ENCODE data around the gene AOPEP. TPM values are rescaled to one million over a fixed set of nuclear protein-coding genes. Genes with fewer than 3 reads are reported as not detected.
"Not testable (repeated sequence)": the region's sequence is repeated elsewhere in the genome, so short reads cannot be mapped to it uniquely, and the experiment has no call there.

Gene AOPEP
- total RNA-seq, 1 experiment from 2014 or later: 89.5 TPM

DNA sequence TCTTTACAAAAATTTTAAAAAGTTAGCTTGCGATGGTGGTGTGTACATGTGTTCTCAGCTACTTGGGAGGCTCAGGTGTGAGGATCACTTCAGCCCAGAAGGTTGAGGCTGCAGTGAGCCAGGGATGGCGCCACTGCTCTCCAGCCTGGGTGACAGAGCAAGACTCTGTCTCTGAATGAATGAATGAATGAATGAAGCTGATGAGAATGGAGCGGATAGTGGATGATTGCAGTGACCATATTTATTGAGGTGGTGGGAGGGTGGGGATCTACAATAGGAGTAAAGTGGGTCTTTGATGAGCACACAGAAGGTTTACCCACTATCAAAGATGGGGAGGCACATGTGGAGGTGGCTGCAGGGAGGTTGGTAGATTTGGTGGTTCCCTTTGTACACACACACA lies 120.2 kb downstream of the AOPEP start:
- peak overlapping the region; percentile 73 for H3K27ac Mint-ChIP-seq (ENCODE audit: unreplicated experiment)
- no TSS peak for BruUV-seq (replicated peaks)
- peaks cover 8% of the 10 kb centered on the region for H3K36me3 Mint-ChIP-seq (ENCODE audit: insufficient read depth, unreplicated experiment)
- TF ChIP-seq, protein P1, sequence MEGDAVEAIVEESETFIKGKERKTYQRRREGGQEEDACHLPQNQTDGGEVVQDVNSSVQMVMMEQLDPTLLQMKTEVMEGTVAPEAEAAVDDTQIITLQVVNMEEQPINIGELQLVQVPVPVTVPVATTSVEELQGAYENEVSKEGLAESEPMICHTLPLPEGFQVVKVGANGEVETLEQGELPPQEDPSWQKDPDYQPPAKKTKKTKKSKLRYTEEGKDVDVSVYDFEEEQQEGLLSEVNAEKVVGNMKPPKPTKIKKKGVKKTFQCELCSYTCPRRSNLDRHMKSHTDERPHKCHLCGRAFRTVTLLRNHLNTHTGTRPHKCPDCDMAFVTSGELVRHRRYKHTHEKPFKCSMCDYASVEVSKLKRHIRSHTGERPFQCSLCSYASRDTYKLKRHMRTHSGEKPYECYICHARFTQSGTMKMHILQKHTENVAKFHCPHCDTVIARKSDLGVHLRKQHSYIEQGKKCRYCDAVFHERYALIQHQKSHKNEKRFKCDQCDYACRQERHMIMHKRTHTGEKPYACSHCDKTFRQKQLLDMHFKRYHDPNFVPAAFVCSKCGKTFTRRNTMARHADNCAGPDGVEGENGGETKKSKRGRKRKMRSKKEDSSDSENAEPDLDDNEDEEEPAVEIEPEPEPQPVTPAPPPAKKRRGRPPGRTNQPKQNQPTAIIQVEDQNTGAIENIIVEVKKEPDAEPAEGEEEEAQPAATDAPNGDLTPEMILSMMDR (IDR thresholded peaks at IDR 0.05; ENCODE audit: unreplicated experiment): no peak
- H3K27me3 Mint-ChIP-seq (ENCODE audit: unreplicated experiment): no peaks in the 10 kb centered on the region
- H3K4me3 Mint-ChIP-seq (ENCODE audit: low read depth, unreplicated experiment): no peak overlapping the region
- intact Hi-C loops (cut with micrococcal nuclease; ENCODE audit: unreplicated experiment): no loop called here
- DNase-seq: no peak
- H3K9me3 Mint-ChIP-seq (ENCODE audit: low read depth, unreplicated experiment): peaks cover 5% of the 10 kb centered on the region
- CTCF ChIA-PET: interaction anchor here (0.6 to 1.1 kb wide), 2 partner anchors 25 to 55 kb away, joined by 3 to 5 read pairs; no protein-coding TSS in a partner anchor
- H3K4me1 Mint-ChIP-seq (ENCODE audit: low read depth, unreplicated experiment): peaks cover 56% of the 10 kb centered on the region

DNA sequence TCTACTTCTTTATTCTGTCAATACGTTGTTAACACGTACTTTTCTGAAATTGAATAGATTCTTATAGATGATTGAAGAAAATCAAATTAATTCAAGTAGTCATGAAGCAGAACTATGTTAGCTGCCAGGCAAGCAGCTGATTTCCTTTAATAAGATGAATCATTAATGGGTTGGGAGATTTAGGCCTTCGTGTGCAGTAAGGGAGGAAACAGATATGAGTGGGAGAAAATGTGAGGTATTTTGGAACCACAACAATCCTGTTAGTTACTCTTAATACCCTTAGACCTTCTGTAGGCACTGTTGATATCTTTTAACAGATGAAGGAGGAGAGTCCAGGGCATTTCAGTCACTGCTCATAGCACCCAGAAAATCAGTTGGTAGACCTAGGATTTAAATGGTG lies 121.0 kb downstream of the AOPEP start:
- peaks cover 5% of the 10 kb centered on the region for H3K9me3 Mint-ChIP-seq (ENCODE audit: low read depth, unreplicated experiment)
- intact Hi-C loops (cut with micrococcal nuclease; ENCODE audit: unreplicated experiment): no loop called here
- H3K4me3 Mint-ChIP-seq (ENCODE audit: low read depth, unreplicated experiment): no peak overlapping the region
- DNase-seq: no peak
- BruUV-seq (replicated peaks): no TSS peak
- H3K36me3 Mint-ChIP-seq (ENCODE audit: insufficient read depth, unreplicated experiment): peaks cover 8% of the 10 kb centered on the region
- peaks cover 63% of the 10 kb centered on the region for H3K4me1 Mint-ChIP-seq (ENCODE audit: low read depth, unreplicated experiment)
- H3K27me3 Mint-ChIP-seq (ENCODE audit: unreplicated experiment): no peaks in the 10 kb centered on the region
- CTCF ChIA-PET: interaction anchor here (0.6 to 1.1 kb wide), 2 partner anchors 25 to 56 kb away, joined by 3 to 5 read pairs; no protein-coding TSS in a partner anchor
- peak overlapping the region; percentile 73 for H3K27ac Mint-ChIP-seq (ENCODE audit: unreplicated experiment)
- TF ChIP-seq, protein P1 (IDR thresholded peaks at IDR 0.05; ENCODE audit: unreplicated experiment): no peak

GRCh38 chr9:94848791-94849190 lies 122.3 kb downstream of the AOPEP start:
- intact Hi-C loops (cut with micrococcal nuclease; ENCODE audit: unreplicated experiment); H3K9me3 Mint-ChIP-seq (ENCODE audit: low read depth, unreplicated experiment); CTCF ChIA-PET; H3K27me3 Mint-ChIP-seq (ENCODE audit: unreplicated experiment); H3K4me3 Mint-ChIP-seq (ENCODE audit: low read depth, unreplicated experiment); H3K36me3 Mint-ChIP-seq (ENCODE audit: insufficient read depth, unreplicated experiment); DNase-seq; BruUV-seq (replicated peaks); H3K27ac Mint-ChIP-seq (ENCODE audit: unreplicated experiment): not testable (repeated sequence)
- peaks cover 59% of the 10 kb centered on the region for H3K4me1 Mint-ChIP-seq (ENCODE audit: low read depth, unreplicated experiment)

DNA sequence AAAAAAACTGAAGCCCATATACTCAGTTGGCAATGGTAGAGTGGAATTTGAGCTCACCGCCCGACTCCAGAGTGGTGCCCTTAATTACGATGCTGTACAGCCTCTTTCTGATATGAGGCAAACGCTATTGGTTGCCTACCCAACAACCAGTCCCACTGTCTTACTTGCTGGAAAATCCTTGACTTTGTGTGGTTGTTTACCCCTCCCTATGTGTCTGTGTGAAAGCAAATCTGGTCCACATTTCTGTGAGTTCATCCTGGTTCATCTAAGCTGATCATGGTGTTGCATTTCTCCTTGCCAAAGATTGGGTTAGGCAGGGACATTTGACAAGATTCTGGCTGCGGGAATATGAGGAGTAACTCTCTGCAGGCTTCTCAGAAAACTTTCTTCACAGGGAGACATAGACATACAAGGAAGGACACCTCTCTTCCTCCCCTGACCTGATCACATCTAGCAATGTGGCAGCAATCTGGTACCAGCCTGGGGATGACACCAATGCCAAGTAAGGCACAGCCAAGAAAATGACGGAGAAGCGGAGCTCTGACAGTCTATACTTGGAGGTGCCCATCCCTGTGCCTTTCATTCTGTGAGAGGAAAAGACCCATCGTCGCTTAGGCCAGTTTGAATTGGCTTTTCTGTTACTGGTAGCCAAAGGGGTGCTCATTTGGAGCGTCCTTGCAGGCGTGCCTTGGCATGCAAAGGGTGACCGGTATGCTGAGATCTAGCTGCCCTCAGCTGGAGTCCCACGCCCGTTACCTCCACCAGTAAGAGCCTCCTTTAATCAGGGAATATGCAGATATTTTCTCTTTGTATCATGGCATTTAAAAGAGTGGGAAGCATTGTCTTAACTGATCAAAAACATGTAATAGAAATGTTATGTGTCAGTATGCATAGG lies 124.3 kb downstream of the AOPEP start:
- no peak for DNase-seq
- H3K9me3 Mint-ChIP-seq (ENCODE audit: low read depth, unreplicated experiment): no peaks in the 10 kb centered on the region
- H3K27me3 Mint-ChIP-seq (ENCODE audit: unreplicated experiment): no peaks in the 10 kb centered on the region
- peaks cover 51% of the 10 kb centered on the region for H3K4me1 Mint-ChIP-seq (ENCODE audit: low read depth, unreplicated experiment)
- peaks cover 6% of the 10 kb centered on the region for H3K36me3 Mint-ChIP-seq (ENCODE audit: insufficient read depth, unreplicated experiment)
- CTCF ChIA-PET: interaction anchor here (0.6 kb wide), 1 partner anchor 23 kb away, joined by 4 read pairs; no protein-coding TSS in a partner anchor
- TF ChIP-seq, protein P1 (IDR thresholded peaks at IDR 0.05; ENCODE audit: unreplicated experiment): no peak
- no peak overlapping the region for H3K27ac Mint-ChIP-seq (ENCODE audit: unreplicated experiment)
- intact Hi-C loops (cut with micrococcal nuclease; ENCODE audit: unreplicated experiment): loop anchor here (5.0 kb wide), 1 partner anchor 62 kb away; no protein-coding TSS in a partner anchor
- no peak overlapping the region for H3K4me3 Mint-ChIP-seq (ENCODE audit: low read depth, unreplicated experiment)
- BruUV-seq (replicated peaks): no TSS peak
